ENCODE measurements around the gene SERPINA3. TPM values are rescaled to one million over a fixed set of nuclear protein-coding genes. Genes with fewer than 3 reads are reported as not detected.

The SERPINA3 gene
- total RNA-seq, 1 donor from 2014 or later: 1.3 TPM

- Mint-ChIP-seq H3K36me3 (ENCODE audit: low read depth, unreplicated experiment) (no peaks in the 10 kb centered on the region), H3K9me3 (ENCODE audit: unreplicated experiment) (peaks cover 9% of the 10 kb centered on the region), H3K27me3 (ENCODE audit: low read depth, unreplicated experiment) (peaks cover 24% of the 10 kb centered on the region), H3K27ac (ENCODE audit: unreplicated experiment) (no peak within 1 kb of the TSS), H3K4me3 (ENCODE audit: unreplicated experiment) (no peak within 1 kb of the TSS), H3K4me1 (ENCODE audit: low read depth, unreplicated experiment) (no peaks in the 10 kb centered on the region)
- peaks cover 1% of the 10 kb centered on the region for H3K4me1 ChIP-seq (ENCODE audit: insufficient read depth, low read length)
- no peaks in the 10 kb centered on the region for H4K20me1 ChIP-seq (ENCODE audit: insufficient read depth, low read length)
- peak within 1 kb of the TSS; percentile 32 for H3K4me2 ChIP-seq (ENCODE audit: low read length)
- no peaks in the 10 kb centered on the region for H3K79me2 ChIP-seq (ENCODE audit: insufficient read depth, low read length)
- no peak for DNase-seq (ENCODE audit: low read depth)
- no peaks in the 10 kb centered on the region for H3K9me3 ChIP-seq (ENCODE audit: insufficient read depth, low read depth, low read length)
- no peak for FAIRE-seq
- no peak within 1 kb of the TSS for H2AFZ ChIP-seq (ENCODE audit: low read depth, low read length)
- H3K27ac ChIP-seq (ENCODE audit: low read depth, low read length): no peak within 1 kb of the TSS
- no peak within 1 kb of the TSS for H3K4me3 ChIP-seq (ENCODE audit: insufficient read depth, low read depth, low read length)
- no peaks in the 10 kb centered on the region for H3K27me3 ChIP-seq (ENCODE audit: insufficient read depth, low read length)
- H3K36me3 ChIP-seq (ENCODE audit: insufficient read depth, low read length): no peaks in the 10 kb centered on the region
- no peak for TF ChIP-seq EZH2 (IDR thresholded peaks at IDR 0.05; ENCODE audit: insufficient read depth, low read length)
- no peak for TF ChIP-seq CTCF (IDR thresholded peaks at IDR 0.05; ENCODE audit: insufficient read depth, low read depth, low read length)
- H3K9ac ChIP-seq (ENCODE audit: low read length): no peak within 1 kb of the TSS
These were observed 30.8 kb upstream of the SERPINA3 start, which contains the start of gene SERPINA5 for GRCh38 chr14:94581127-94581999. SERPINA5 (plus strand) TSS chr14:94581426; CDS start chr14:94587363, 5,937 bp downstream.

GRCh38 chr14:94582199-94582750, 29.9 kb upstream of the SERPINA3 start:
- DNase-seq (ENCODE audit: low read depth): no peak
- FAIRE-seq: no peak
- Histone ChIP-seq H2AFZ (ENCODE audit: low read depth, low read length) (no peak overlapping the region), H3K27me3 (ENCODE audit: insufficient read depth, low read length) (no peaks in the 10 kb centered on the region), H3K4me1 (ENCODE audit: insufficient read depth, low read length) (no peaks in the 10 kb centered on the region), H3K4me2 (ENCODE audit: low read length) (no peak overlapping the region), H3K9ac (ENCODE audit: low read length) (no peak overlapping the region), H3K79me2 (ENCODE audit: insufficient read depth, low read length) (no peaks in the 10 kb centered on the region), H3K4me3 (ENCODE audit: insufficient read depth, low read depth, low read length) (no peak overlapping the region), H3K9me3 (ENCODE audit: insufficient read depth, low read depth, low read length) (no peaks in the 10 kb centered on the region), H4K20me1 (ENCODE audit: insufficient read depth, low read length) (no peaks in the 10 kb centered on the region), H3K27ac (ENCODE audit: low read depth, low read length) (no peak overlapping the region), H3K36me3 (ENCODE audit: insufficient read depth, low read length) (no peaks in the 10 kb centered on the region)
- Mint-ChIP-seq H3K36me3 (ENCODE audit: low read depth, unreplicated experiment) (no peaks in the 10 kb centered on the region), H3K27me3 (ENCODE audit: low read depth, unreplicated experiment) (peaks cover 33% of the 10 kb centered on the region), H3K9me3 (ENCODE audit: unreplicated experiment) (peaks cover 9% of the 10 kb centered on the region), H3K4me1 (ENCODE audit: low read depth, unreplicated experiment) (no peaks in the 10 kb centered on the region), H3K4me3 (ENCODE audit: unreplicated experiment) (no peak overlapping the region), H3K27ac (ENCODE audit: unreplicated experiment) (no peak overlapping the region)
- TF ChIP-seq EZH2 (IDR thresholded peaks at IDR 0.05; ENCODE audit: insufficient read depth, low read length): no peak
- no peak for TF ChIP-seq CTCF (IDR thresholded peaks at IDR 0.05; ENCODE audit: insufficient read depth, low read depth, low read length)
